H1 (cell line): ENCODE data around the gene FKBP6. TPM values are rescaled to one million over a fixed set of nuclear protein-coding genes. Genes with fewer than 3 reads are reported as not detected.

Experiments
- CEBPB ChIP-seq: IDR thresholded peaks from 2 replicates; pipeline ENCODE4 v1.6.1; 2012; ENCODE audit warnings: low read depth, low read length
- CHD7 ChIP-seq: fragments of 300-600 bp; sonication (generic); IDR thresholded peaks from 2 replicates; pipeline ENCODE4 v1.7.1; 2012; ENCODE audit warnings: low read length, moderate library complexity, mild to moderate bottlenecking, inconsistent platforms; ENCODE audit not compliant: insufficient replicate concordance
- CTBP2 ChIP-seq: IDR thresholded peaks from 2 replicates; pipeline ENCODE4 v1.7.0; 2011; ENCODE audit warnings: borderline replicate concordance, mild to moderate bottlenecking, moderate library complexity, mixed read lengths, low read length; ENCODE audit not compliant: insufficient read depth, insufficient read length
- JUN ChIP-seq: IDR thresholded peaks from 2 replicates; pipeline ENCODE4 v1.6.1; 2011; ENCODE audit warnings: low read depth, mild to moderate bottlenecking, improper control_type of control experiment, low read length
- KDM4A ChIP-seq: IDR thresholded peaks from one replicate; pipeline ENCODE4 v1.7.1; 2012; ENCODE audit warnings: low read depth, mild to moderate bottlenecking, moderate library complexity, low read length, inconsistent platforms; ENCODE audit not compliant: severe bottlenecking
- MAX ChIP-seq: IDR thresholded peaks from 2 replicates; pipeline ENCODE4 v1.6.1; 2012; ENCODE audit warnings: inconsistent platforms
- POU5F1 ChIP-seq: IDR thresholded peaks from 2 replicates; pipeline ENCODE4 v1.6.1; 2011; ENCODE audit warnings: low read depth, mild to moderate bottlenecking, low read length, moderate library complexity
- RBBP5 ChIP-seq: IDR thresholded peaks from 2 replicates; pipeline ENCODE4 v1.7.1; 2012; ENCODE audit warnings: low read depth, mild to moderate bottlenecking, inconsistent platforms, low read length, moderate library complexity, borderline replicate concordance
- RNF2 ChIP-seq: fragments of 200-900, 300-1000 bp; sonication (generic); IDR thresholded peaks from 2 replicates; pipeline ENCODE4 v1.7.1; 2016; ENCODE audit warnings: borderline replicate concordance, low read depth, mild to moderate bottlenecking, antibody characterized with exemption, low read length; ENCODE audit not compliant: poor library complexity, severe bottlenecking; ENCODE audit errors: missing control alignments
- SP2 ChIP-seq: IDR thresholded peaks from 2 replicates; pipeline ENCODE4 v1.6.1; 2012; ENCODE audit warnings: mild to moderate bottlenecking, low read length, inconsistent platforms
- polyA plus RNA-seq, 7 experiments: library from polyadenylated mRNA; depleted of rRNA in 3 of 7; stranded (reverse) in 5 of 7; unstranded in 2 of 7; fragments of >200 nt in 5 of 7; fragments of 200-250 nt in 2 of 7; gene quantifications; 1 replicate in 5 of 7; 2 replicates in 1 of 7; 4 replicates in 1 of 7; pipeline versions ENCODE4 v1.2.1 to v1.2.3, GENCODE V29; 2011 to 2013; ENCODE audit warnings: missing spikeins in 2 of 7, mixed read lengths in 2 of 7
- total RNA-seq: library from RNA; stranded (reverse); fragmentation: NEBNext Ultra II Directional; extraction: Animal tissue kit (Norgen Biotek cat#: 25700); gene quantifications from 2 replicates; pipeline ENCODE4 v1.2.1, GENCODE V29; 2021

The FKBP6 gene
- total and polyA plus RNA-seq, 2 of the 8 experiments (the other 6 are each of a cell fraction or from before 2014, with no cell fraction given) = 0.14 to 0.19 TPM

DNA sequence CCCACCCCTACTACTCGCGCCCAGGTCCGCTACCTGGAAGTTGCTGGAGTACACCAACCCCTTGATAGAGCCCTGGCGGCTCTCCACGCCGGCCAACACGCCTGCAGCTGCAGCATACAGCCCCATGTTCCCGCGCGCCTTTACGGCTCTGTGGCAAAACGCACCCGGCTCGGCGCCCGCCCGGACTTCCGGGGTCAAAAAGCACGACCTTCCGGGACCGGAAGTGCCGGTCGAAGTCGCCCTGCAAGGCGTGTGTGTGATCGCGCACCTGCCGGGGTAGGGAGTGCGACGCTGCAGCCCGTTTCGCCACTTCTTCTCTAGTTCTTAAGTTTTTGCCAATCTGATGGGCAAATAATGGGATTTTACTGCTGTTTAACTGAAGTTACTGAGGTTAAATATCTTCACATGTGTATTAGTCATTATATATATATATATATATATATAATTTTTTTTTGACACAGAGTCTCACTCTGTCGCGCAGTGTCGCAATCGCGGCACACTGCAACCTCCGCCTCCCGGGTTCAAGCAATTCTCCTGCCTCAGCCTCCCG is 19.2 kb upstream of the FKBP6 start, which contains the start of gene NSUN5 (continued):
- TF ChIP-seq CHD7 (no peak), MAX (peak; percentile 100), CTBP2 (no peak), POU5F1 (no peak), RNF2 (no peak), KDM4A (peak; percentile 39), JUN (no peak), SP2 (no peak), RBBP5 (no peak), CEBPB (no peak; the same call in 1 of the 2 replicates)
